H9 (cell line): ENCODE data around the gene P3H3. TPM values are rescaled to one million over a fixed set of nuclear protein-coding genes. Genes with fewer than 3 reads are reported as not detected.

Experiments
- DNase-seq: peaks from one replicate; pipeline ENCODE4 v3.0.0-alpha.2; 2017
- H2AFZ ChIP-seq: one replicate; pipeline ENCODE4 v1.6.1; 2013; ENCODE audit warnings: mild to moderate bottlenecking, low read length, control low read depth, moderate library complexity
- H2AK5ac ChIP-seq: 2 replicates; pipeline ENCODE4 v1.6.1; 2013; ENCODE audit warnings: low read length, control low read depth, mixed read lengths; ENCODE audit not compliant: insufficient read length
- H2BK120ac ChIP-seq: one replicate; pipeline ENCODE4 v1.6.1; 2013; ENCODE audit warnings: low read depth, mild to moderate bottlenecking, low read length, control low read depth, inconsistent platforms; ENCODE audit not compliant: poor library complexity, severe bottlenecking
- H2BK12ac ChIP-seq: 2 replicates; pipeline ENCODE4 v1.6.1; 2013; ENCODE audit warnings: low read length, control low read depth, mixed read lengths, low read depth; ENCODE audit not compliant: insufficient read length
- H2BK15ac ChIP-seq: 2 replicates; pipeline ENCODE4 v1.6.1; 2013; ENCODE audit warnings: low read depth, low read length, control low read depth
- H2BK20ac ChIP-seq: one replicate; pipeline ENCODE4 v1.6.1; 2013; ENCODE audit warnings: low read depth, mild to moderate bottlenecking, low read length, control low read depth, inconsistent platforms; ENCODE audit not compliant: poor library complexity, severe bottlenecking
- H2BK5ac ChIP-seq: 2 replicates; pipeline ENCODE4 v1.6.1; 2013; ENCODE audit warnings: low read length, control low read depth, mixed read lengths; ENCODE audit not compliant: insufficient read length
- H3K14ac ChIP-seq: 2 replicates; pipeline ENCODE4 v1.6.1; 2013; ENCODE audit warnings: low read length, control low read depth; ENCODE audit not compliant: insufficient read depth
- H3K18ac ChIP-seq: 2 replicates; pipeline ENCODE4 v1.6.1; 2013; ENCODE audit warnings: low read depth, mild to moderate bottlenecking, mixed read lengths, low read length, control low read depth; ENCODE audit not compliant: insufficient read length
- H3K23ac ChIP-seq: 2 replicates; pipeline ENCODE4 v1.6.1; 2013; ENCODE audit warnings: low read length, control low read depth, mixed read lengths, low read depth; ENCODE audit not compliant: insufficient read length
- H3K23me2 ChIP-seq: 2 replicates; pipeline ENCODE4 v1.6.1; 2013; ENCODE audit warnings: low read depth, mild to moderate bottlenecking, mixed read lengths, low read length, control low read depth; ENCODE audit not compliant: insufficient read length, poor library complexity, severe bottlenecking
- H3K27ac ChIP-seq: 2 replicates; pipeline ENCODE4 v1.5.1; 2013; ENCODE audit warnings: low read length, control low read depth, mixed read lengths, low read depth; ENCODE audit not compliant: insufficient read length
- H3K27me3 ChIP-seq: 2 replicates; pipeline ENCODE4 v1.6.1; 2013; ENCODE audit warnings: low read length, control low read depth, inconsistent platforms; ENCODE audit not compliant: insufficient read depth
- H3K4ac ChIP-seq: 2 replicates; pipeline ENCODE4 v1.6.1; 2013; ENCODE audit warnings: low read depth, mild to moderate bottlenecking, control low read depth, inconsistent platforms, low read length, moderate library complexity
- H3K4me1 ChIP-seq: 2 replicates; pipeline ENCODE4 v1.6.1; 2013; ENCODE audit warnings: low read length, control low read depth, inconsistent platforms; ENCODE audit not compliant: insufficient read depth
- H3K4me2 ChIP-seq: 2 replicates; pipeline ENCODE4 v1.6.1; 2013; ENCODE audit warnings: low read length, control low read depth, mixed read lengths; ENCODE audit not compliant: insufficient read length, insufficient read depth
- H3K56ac ChIP-seq: 2 replicates; pipeline ENCODE4 v1.6.1; 2013; ENCODE audit warnings: low read depth, mild to moderate bottlenecking, mixed read lengths, low read length, control low read depth; ENCODE audit not compliant: insufficient read length
- H3K79me1 ChIP-seq: 2 replicates; pipeline ENCODE4 v1.6.1; 2013; ENCODE audit warnings: low read depth, mild to moderate bottlenecking, moderate library complexity, low read length, control low read depth, inconsistent platforms; ENCODE audit not compliant: insufficient read depth, poor library complexity, severe bottlenecking
- H3K79me2 ChIP-seq: 2 replicates; pipeline ENCODE4 v1.6.1; 2013; ENCODE audit warnings: low read length, control low read depth, inconsistent platforms; ENCODE audit not compliant: insufficient read depth
- H3K9ac ChIP-seq: 2 replicates; pipeline ENCODE4 v1.6.1; 2013; ENCODE audit warnings: low read length, control low read depth, mixed read lengths; ENCODE audit not compliant: insufficient read length; ENCODE audit errors: extremely low read depth
- H3K9me3 ChIP-seq: one replicate; pipeline ENCODE4 v1.6.1; 2013; ENCODE audit warnings: low read depth, low read length, inconsistent platforms; ENCODE audit not compliant: control insufficient read depth
- H3T11ph ChIP-seq: one replicate; pipeline ENCODE4 v1.6.1; 2013; ENCODE audit warnings: mild to moderate bottlenecking, low read length, control low read depth, inconsistent platforms
- H4K20me1 ChIP-seq: one replicate; pipeline ENCODE4 v1.6.1; 2013; ENCODE audit not compliant: control insufficient read depth, insufficient read length, insufficient read depth
- H4K5ac ChIP-seq: 2 replicates; pipeline ENCODE4 v1.6.1; 2013; ENCODE audit warnings: low read depth, mild to moderate bottlenecking, mixed read lengths, low read length, control low read depth; ENCODE audit not compliant: insufficient read length
- H4K8ac ChIP-seq: replicated peaks from 2 replicates; pipeline ENCODE4 v1.6.1; 2013; ENCODE audit warnings: low read length, control low read depth, mixed read lengths, low read depth; ENCODE audit not compliant: insufficient read length
- H4K91ac ChIP-seq: 2 replicates; pipeline ENCODE4 v1.6.1; 2013; ENCODE audit warnings: low read depth, mild to moderate bottlenecking, moderate library complexity, mixed read lengths, low read length, control low read depth; ENCODE audit not compliant: insufficient read length
- H3K27ac Mint-ChIP-seq, 3 experiments: 2 replicates in 2 of 3; 3 replicates in 1 of 3; pipeline ENCODE4 v1.8.0; 2020 to 2021; ENCODE audit warnings: mixed read lengths in 3 of 3, mild to moderate bottlenecking in 1 of 3, moderate library complexity in 1 of 3
- H3K27me3 Mint-ChIP-seq: 2 replicates; pipeline ENCODE4 v1.8.0; 2021; ENCODE audit warnings: low read depth, mild to moderate bottlenecking, moderate library complexity, mixed read lengths
- H3K36me3 Mint-ChIP-seq, 3 experiments: 2 replicates in 2 of 3; 3 replicates in 1 of 3; pipeline ENCODE4 v1.8.0; 2020 to 2021; ENCODE audit warnings: low read depth in 3 of 3, mixed read lengths in 3 of 3; ENCODE audit not compliant: insufficient read depth in 1 of 3
- H3K4me1 Mint-ChIP-seq, 2 experiments: 2 replicates each; pipeline ENCODE4 v1.8.0; 2020; ENCODE audit warnings: mixed read lengths in 2 of 2
- H3K4me3 Mint-ChIP-seq, 2 experiments: 2 replicates in 1 of 2; 3 replicates in 1 of 2; pipeline ENCODE4 v1.8.0; 2020 to 2021; ENCODE audit warnings: mild to moderate bottlenecking in 2 of 2, mixed read lengths in 2 of 2, moderate library complexity in 1 of 2
- H3K9me3 Mint-ChIP-seq, 2 experiments: 2 replicates in 1 of 2; 3 replicates in 1 of 2; pipeline ENCODE4 v1.8.0; 2020; ENCODE audit warnings: mild to moderate bottlenecking in 2 of 2, mixed read lengths in 2 of 2, moderate library complexity in 1 of 2
- WGBS: extraction: QIAGEN DNeasy Blood & Tissue Kit; methylation state at CpG from one replicate; pipeline ENCODE4 v1.1.7; 2013; ENCODE audit warnings: missing lambda C conversion rate, low lambda C conversion rate, mixed read lengths; ENCODE audit not compliant: insufficient read length; ENCODE audit errors: extremely low coverage; 5-methylcytosine and 5-hydroxymethylcytosine counted together
- total RNA-seq: library from RNA; stranded (reverse); gene quantifications from 2 replicates; pipeline ENCODE4 v1.2.1, GENCODE V29; 2021
- TF ChIP-seq, protein P1 (sequence below): fragments of 200-600 bp; sonication (generic); conservative IDR thresholded peaks from 3 replicates; pipeline ENCODE4 v1.8.0; 2021; ENCODE audit warnings: antibody characterized with exemption, mild to moderate bottlenecking

P3H3 gene
- total RNA-seq, 1 experiment from 2014 or later = 55.0 TPM

DNA sequence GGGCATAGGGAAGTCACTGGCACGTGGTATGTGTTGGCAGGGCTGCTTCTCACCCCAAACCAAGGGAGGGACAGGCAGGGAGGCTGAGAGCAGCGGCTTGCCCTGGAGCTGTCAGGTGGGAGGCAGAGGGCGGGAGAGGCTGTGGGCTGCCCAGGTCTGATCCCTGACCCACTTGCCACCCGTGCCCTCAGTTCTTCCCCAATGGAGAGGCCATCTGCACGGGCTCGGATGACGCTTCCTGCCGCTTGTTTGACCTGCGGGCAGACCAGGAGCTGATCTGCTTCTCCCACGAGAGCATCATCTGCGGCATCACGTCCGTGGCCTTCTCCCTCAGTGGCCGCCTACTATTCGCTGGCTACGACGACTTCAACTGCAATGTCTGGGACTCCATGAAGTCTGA lies 17.2 kb downstream of the P3H3 start:
- Histone ChIP-seq H3K14ac (no peak overlapping the region), H3K79me2 (no peaks in the 10 kb centered on the region), H3T11ph (no peak overlapping the region), H3K4me2 (no peak overlapping the region), H3K79me1 (no peaks in the 10 kb centered on the region), H4K20me1 (no peaks in the 10 kb centered on the region), H4K8ac (no peak overlapping the region), H2AFZ (no peak overlapping the region), H3K9me3 (no peaks in the 10 kb centered on the region), H3K9ac (no peak overlapping the region), H2BK15ac (no peak overlapping the region), H4K5ac (no peak overlapping the region), H3K18ac (no peak overlapping the region), H3K27me3 (no peaks in the 10 kb centered on the region), H3K27ac (no peak overlapping the region), H2BK120ac (no peak overlapping the region), H2BK12ac (no peak overlapping the region), H3K4me1 (no peaks in the 10 kb centered on the region), H4K91ac (no peak overlapping the region), H2BK20ac (no peak overlapping the region), H2BK5ac (no peak overlapping the region), H3K23me2 (peaks cover under 1% of the 10 kb centered on the region), H2AK5ac (no peak overlapping the region), H3K4ac (no peak overlapping the region), H3K23ac (no peak overlapping the region), H3K56ac (no peak overlapping the region)
- H3K36me3 Mint-ChIP-seq = peaks cover 33 to 87% (median 78%) of the 10 kb centered on the region in 3 experiments
- no peak for DNase-seq
- no peak overlapping the region for H3K4me3 Mint-ChIP-seq
- no peaks in the 10 kb centered on the region for H3K9me3 Mint-ChIP-seq
- no peaks in the 10 kb centered on the region for H3K27me3 Mint-ChIP-seq
- TF ChIP-seq, protein P1, sequence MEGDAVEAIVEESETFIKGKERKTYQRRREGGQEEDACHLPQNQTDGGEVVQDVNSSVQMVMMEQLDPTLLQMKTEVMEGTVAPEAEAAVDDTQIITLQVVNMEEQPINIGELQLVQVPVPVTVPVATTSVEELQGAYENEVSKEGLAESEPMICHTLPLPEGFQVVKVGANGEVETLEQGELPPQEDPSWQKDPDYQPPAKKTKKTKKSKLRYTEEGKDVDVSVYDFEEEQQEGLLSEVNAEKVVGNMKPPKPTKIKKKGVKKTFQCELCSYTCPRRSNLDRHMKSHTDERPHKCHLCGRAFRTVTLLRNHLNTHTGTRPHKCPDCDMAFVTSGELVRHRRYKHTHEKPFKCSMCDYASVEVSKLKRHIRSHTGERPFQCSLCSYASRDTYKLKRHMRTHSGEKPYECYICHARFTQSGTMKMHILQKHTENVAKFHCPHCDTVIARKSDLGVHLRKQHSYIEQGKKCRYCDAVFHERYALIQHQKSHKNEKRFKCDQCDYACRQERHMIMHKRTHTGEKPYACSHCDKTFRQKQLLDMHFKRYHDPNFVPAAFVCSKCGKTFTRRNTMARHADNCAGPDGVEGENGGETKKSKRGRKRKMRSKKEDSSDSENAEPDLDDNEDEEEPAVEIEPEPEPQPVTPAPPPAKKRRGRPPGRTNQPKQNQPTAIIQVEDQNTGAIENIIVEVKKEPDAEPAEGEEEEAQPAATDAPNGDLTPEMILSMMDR = no peak
- no CpG with 5 or more reads among the region's 17 CpGs for WGBS
- H3K27ac Mint-ChIP-seq = no peak overlapping the region; a peak in 1 of 7 replicates
- H3K4me1 Mint-ChIP-seq = peaks cover 8 to 15% of the 10 kb centered on the region in 2 experiments
